ENCODE data around the gene GPHN.

GPHN gene

GRCh38 chr14:67186789-67187584 is 679.0 kb downstream of the GPHN start:
- no peak for DNase-seq

DNA sequence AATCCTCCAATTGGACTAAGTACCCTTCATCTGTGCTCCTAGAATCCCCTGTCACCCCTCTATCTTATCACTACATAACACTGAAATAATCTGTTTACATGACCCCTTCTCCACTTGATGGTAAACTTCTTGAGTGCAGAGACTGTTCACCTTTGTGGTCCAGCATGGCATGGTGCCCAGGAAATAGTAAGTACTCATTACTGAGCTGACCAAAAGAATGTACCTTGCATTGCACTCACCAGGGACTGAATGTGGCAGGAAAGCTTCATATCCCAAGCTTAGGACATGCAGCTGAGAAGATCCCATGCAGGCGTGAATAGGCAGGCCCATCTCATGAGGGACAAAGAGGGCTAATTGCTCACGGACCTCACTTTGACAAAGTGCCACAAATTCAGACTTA is 679.9 kb downstream of the GPHN start:
- DNase-seq: no peak

DNA sequence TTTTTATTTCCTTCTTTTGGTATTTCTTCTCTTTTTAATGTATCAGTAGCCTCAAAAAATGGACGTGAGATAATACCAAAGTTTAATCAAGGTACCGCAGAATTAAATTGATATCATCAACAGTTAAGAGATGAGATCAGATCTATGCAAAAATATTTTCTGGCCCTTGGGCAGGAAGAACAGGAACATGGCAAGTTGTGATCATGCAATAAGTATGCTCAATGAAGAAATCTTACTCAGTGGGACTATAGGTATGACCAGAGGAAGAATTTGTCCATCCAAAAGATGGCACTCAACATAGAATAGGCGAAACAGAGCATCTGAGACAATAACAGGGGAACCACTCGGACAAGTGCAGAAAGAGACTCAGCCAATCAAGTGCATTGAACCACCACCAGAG is 680.4 kb downstream of the GPHN start:
- no peak for DNase-seq

DNA sequence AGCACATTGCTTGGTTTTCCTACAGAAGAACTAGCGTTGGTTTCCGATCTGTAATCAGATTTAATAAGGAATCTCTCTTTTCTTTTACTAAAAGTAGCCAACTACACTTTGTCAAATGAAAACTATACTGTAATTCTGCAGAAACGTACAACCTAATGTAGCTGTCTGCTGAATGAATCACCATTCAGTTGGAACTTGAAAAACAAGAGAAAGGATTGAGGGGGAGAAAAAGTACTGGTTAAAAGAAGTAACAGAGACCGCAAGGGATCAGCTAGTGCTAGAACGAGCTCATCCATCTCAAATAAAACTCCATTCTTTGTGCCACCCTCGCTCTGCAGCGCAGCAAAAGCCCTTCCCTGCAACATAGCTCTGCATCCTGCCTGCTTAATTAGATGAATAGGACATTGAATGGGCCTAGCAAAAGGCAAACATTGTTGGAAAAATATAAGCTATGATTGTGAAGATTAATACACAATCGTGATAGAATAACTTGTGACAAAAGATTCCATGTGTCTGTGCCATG is 683.9 kb downstream of the GPHN start:
- no peak for DNase-seq

DNA sequence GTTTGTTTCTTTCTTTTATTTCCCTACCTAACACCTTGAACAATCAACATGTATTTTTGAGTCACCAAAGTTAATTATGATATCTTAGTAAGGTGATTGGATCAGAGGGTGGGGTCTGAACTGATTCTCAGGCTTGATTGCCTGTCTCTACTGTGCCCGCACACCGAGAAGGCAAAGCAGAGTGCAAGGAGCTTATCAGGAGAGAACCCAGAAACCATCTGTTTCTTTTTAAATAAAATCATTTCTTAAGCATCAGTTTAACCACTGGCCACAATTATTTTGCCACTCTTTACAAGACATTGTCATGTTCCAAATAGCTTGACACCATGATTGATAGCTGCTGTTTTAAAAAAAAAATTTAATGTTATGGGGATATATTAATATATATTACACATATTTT is 684.4 kb downstream of the GPHN start:
- DNase-seq: no peak

DNA sequence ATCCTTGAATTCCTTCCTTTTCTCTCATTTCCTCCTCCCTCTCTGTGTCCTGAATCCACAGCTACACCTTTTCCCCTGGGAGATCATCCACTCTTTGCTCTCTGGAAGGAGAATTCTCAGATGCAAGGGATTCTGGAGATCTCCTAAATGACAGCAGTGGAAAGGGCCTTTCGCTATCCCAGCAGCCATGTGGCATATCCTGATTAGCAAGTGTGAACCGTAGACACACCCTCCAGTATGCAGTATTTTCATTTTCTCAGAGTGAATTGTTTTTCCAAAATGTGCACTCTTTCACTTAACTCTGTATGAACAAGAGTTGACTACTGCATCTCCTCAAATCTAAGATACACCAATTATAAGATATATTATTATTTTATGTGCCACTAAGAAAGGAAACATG is 687.3 kb downstream of the GPHN start:
- DNase-seq: no peak

DNA sequence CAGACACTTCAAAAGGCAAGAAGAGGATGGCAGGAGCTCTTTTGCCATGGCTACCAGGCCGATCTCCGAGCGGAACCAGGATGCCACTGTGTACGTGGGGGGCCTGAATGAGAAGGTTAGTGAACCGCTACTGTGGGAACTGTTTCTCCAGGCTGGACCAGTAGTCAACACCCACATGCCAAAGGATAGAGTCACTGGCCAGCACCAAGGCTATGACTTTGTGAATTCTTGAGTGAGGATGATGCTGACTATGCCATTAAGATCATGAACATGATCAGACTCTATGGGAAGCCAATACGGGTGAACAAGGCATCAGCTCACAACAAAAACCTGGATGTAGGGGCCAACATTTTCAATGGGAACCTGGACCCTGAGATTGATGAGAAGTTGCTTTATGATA is 691.1 kb downstream of the GPHN start:
- DNase-seq: no peak

DNA sequence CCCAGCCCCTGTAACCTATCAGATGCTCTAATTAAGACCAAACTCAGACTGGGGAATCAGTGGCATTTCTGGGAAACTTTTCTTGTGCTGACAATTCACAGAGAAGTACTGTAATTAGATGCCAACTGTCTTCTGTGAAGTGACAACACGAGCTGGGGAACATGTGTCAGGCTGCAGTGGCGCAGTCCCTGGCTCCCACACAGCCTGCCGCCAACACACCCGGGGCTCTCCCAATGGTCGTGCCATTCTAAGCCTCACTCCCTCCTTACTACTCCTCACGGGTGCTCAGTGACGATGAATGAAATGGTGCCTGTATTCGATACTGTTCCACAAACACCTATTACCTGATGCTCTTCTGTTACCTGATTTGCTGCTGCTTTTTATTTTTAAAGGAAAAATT is 699.9 kb downstream of the GPHN start:
- no peak for DNase-seq

GRCh38 chr14:67218126-67218525 is 710.2 kb downstream of the GPHN start:
- DNase-seq: no peak

DNA sequence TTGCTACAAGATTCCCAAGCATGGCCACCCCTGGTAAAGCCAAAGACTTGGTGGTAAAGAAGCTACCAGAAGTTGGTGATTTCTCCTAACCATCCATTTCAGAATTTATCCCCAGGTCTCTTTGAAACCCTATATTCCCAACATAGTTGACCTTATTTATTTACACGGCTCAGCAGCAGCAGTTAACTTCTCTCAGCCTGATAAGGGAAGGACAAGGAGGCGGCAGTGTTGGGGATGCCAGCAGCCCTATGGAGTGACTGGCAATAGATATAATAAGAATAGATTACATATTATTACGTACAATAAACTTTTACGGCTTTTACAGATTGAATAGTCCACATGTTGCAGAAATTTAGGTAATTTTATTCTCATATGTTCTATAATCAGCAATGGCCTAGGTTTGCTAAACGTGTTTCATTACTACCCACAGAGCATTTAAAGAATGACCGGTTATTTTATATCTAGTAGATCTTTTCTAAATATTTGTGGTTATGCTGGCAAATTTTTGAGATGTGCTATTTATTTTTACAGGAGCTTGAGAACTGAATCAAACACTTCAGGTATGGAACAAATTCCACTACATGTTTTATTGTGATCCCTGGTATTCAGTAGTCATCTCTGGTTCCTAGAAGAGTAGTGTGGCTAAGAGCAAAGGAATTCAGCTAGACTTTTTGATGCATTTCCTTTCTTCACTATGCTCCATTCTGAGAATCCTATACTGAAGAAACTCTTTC is 713.5 kb downstream of the GPHN start:
- DNase-seq: no peak

GRCh38 chr14:67221982-67222328 is 714.0 kb downstream of the GPHN start:
- no peak for DNase-seq

- DNase-seq: no peak
Measured at GRCh38 chr14:67225523-67225922, 717.6 kb downstream of the GPHN start.

DNA sequence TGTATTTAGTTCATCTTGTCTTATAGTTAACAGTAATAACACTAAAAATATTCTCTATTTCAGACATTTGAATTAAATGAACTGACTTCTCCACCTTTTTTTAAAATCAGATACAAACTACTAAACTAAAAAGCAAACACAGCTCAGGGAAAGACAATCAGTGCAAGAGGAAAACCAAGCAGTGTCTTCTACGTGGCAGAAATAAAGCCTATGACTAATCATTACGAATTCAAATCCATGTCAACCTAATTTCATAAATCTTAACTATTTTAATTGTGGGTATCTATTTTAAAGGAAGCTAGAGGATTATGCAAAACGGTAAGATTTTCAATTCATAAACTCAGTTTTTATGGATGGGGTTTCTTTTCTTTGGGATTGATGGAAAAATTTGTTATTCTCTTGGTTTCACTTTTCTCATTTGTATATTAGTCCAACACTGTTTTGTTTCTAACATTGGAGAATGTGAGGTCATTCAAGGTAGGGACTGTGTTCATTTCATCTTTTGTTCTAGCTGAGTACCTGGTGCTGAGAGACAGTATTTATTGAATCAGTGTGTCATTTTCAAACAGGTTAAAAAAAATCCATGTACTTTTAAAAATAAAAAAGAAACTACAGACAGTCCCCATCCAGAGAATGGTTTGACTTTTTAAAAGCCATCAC is 720.5 kb downstream of the GPHN start:
- DNase-seq: no peak

Data from CD4-positive, alpha-beta T cell treated with Interleukin-6 for 4 hours (primary cell).